Embryonic facial prominence (tissue), 1 donor: ENCODE measurements around the gene RAB4B.
"Not testable (repeated sequence)": the region's sequence is repeated elsewhere in the genome, so short reads cannot be mapped to it uniquely, and the experiment has no call there.

ENCODE experiments used
- DNase-seq: peaks from one replicate; pipeline ENCODE4 v3.0.0-alpha.2; 2016; ENCODE audit errors: extremely low spot score

The RAB4B gene

GRCh38 chr19:40780582-40780981, 2.5 kb downstream of the RAB4B start:
- DNase-seq: no peak

DNA sequence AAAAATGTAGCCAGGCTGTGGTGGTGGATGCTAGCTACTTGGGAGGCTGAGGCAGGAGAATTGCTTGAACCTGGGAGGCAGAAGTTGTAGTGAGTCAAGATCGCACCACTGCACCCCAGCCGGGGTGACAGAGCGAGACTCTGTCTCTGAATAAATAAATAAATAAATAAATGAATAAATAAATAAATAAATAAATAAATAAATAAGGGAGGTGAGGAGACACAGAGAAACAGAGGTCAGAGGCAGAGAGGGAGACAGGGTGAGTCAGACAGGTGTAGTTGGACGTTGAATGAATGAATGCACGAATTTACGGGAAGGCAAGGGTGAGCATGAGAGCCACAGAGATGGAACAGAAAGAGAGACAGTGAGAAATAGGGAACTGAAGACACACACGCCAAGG, 3.1 kb downstream of the RAB4B start:
- DNase-seq: no peak

DNA sequence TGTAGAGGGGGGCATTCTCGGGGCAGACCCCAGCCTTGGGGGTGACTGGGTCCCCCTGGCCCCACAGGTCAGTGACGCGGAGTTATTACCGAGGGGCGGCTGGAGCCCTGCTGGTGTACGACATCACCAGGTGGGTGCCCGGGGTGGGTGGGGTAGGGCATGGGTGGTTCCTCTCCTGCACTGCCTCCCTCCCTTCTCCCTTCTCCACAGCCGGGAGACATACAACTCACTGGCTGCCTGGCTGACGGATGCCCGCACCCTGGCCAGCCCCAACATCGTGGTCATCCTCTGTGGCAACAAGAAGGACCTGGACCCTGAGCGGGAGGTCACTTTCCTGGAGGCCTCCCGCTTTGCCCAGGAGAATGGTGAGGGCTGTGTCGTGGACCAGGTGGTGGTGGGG, 5.7 kb downstream of the RAB4B start:
- no peak for DNase-seq

GRCh38 chr19:40784146-40784545, 6.1 kb downstream of the RAB4B start:
- not testable (repeated sequence) for DNase-seq

DNA sequence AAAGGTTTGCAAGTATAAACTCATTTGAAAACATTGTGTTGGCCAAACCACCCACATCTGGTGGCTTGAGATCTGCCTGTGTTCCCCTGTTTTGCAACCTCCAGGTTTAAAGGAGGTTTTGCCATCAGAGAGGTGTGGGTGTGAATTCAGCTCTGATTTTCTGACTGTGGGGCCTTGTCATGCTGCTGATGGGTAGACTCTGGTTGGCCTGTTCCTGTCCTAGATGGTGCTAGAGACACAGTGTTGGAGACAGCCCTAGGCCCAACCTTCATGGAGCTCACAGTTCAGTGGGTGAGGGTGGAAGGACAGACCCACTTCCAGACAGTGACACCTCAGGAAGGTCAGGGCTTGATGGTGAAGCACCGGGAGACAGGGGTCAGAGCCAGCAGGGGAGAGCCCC, 7.5 kb downstream of the RAB4B start:
- DNase-seq: no peak

- DNase-seq: no peak
Measured at GRCh38 chr19:40786060-40787037, 8.3 kb downstream of the RAB4B start.

- no peak for DNase-seq
Measured at GRCh38 chr19:40791349-40791748, 13.3 kb downstream of the RAB4B start.

GRCh38 chr19:40791996-40792395, 13.9 kb downstream of the RAB4B start:
- no peak for DNase-seq

GRCh38 chr19:40797166-40797962, 19.3 kb downstream of the RAB4B start:
- DNase-seq: no peak

DNA sequence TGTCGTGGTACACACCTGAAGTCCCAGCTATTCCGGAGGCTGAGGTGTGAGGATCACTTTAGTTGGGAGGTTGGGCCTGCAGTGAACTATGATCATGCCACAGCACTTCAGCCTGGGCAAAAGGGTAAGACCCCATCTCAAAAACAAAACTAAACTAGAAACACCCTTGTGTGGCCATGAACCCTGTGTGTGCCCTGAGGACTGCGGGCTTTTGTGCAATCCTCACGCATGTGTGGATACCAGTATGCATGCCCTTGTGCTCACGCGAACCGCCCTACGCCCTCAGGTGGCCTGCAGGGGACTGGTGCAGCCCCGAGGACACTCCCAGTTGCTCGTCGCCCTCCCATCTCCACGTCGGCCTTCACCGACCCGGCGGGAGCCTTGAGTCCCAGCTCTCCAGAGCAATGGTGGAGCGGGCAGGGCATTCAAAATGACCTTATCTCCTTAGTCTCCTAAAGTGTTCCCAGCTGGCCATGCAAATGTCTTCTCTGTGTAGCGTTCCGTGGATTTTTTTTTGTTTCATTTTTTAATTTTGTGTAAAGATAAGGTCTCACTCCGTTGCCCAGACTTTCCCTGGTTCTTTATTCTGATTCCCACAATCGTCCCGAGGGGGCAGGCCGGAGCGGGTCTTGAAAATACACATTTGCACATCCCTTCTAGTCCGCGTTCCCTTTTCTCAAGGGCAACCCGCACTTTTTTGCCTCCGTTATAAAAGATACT, 20.1 kb downstream of the RAB4B start:
- DNase-seq: no peak

DNA sequence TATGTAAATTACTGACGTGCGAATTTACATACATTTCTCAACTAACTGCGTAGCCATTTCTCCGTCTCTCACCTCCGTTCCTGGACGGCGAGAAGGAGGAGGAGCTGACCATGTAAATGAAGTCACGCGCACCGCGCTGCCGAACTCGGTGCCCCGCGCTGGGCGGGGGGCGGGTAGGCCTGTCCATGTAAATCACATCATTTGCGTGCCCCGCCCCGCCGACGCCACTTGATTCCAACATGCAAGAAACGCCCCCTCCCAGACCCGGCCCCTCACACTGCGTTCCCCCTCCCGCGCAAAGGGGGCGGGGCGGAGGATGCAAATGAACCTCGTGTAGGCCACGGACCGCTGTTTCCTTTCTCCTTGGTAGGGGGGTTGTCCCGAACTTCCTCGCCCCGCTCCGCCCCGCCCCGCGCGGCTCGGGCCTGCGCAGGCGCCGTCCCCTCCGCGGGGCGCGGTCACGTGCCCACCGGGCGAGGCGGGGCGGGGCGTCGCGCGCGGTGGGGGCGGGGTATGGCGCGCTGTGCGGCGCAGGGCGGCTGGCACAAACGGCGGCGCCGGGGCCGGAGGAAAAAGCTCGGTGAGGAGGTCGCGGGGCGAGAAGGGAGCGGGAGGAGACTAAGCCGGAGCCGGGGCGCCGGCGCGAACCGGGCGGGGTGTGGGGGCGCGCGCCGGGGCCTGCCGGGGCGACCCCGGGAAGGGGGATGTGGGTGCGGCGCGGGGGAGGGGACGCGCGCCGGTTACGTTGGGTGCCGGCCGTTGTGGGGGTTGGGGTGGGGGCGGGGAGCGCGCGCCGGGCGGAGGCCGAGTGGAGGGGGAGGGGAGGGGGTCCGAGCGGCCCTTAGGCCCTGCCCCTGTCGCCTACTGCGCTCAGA, 20.9 kb downstream of the RAB4B start, which contains the start of gene EGLN2:
EGLN2 (plus strand) TSS at position 509 of the 875 bp plus-strand sequence. CDS start 1,382 bp downstream, outside the sequence.
- peak; percentile 97 for DNase-seq

- DNase-seq: no peak
Measured at GRCh38 chr19:40799558-40800338, 21.7 kb downstream of the RAB4B start.

DNA sequence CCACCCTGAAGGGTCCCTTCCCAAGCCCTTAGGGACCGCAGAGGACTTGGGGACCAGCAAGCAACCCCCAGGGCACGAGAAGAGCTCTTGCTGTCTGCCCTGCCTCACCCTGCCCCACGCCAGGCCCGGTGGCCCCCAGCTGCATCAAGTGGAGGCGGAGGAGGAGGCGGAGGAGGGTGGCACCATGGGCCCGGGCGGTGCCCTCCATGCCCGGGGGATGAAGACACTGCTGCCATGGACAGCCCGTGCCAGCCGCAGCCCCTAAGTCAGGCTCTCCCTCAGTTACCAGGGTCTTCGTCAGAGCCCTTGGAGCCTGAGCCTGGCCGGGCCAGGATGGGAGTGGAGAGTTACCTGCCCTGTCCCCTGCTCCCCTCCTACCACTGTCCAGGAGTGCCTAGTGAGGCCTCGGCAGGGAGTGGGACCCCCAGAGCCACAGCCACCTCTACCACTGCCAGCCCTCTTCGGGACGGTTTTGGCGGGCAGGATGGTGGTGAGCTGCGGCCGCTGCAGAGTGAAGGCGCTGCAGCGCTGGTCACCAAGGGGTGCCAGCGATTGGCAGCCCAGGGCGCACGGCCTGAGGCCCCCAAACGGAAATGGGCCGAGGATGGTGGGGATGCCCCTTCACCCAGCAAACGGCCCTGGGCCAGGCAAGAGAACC, 22.4 kb downstream of the RAB4B start:
- DNase-seq: no peak

GRCh38 chr19:40800997-40801377, 22.9 kb downstream of the RAB4B start:
- no peak for DNase-seq

- no peak for DNase-seq
Measured at GRCh38 chr19:40801426-40802299, 23.6 kb downstream of the RAB4B start.

- DNase-seq: no peak
Measured at GRCh38 chr19:40802300-40803169, 24.5 kb downstream of the RAB4B start.

- DNase-seq: no peak
Measured at GRCh38 chr19:40803170-40803856, 25.3 kb downstream of the RAB4B start.
